HAP-1 (cell line): ENCODE data around the gene SNX32.
A peak's percentile ranks its signal among the peaks of the same experiment; 100 is the strongest.

Experiments used
- DNase-seq, 2 experiments: peaks; one replicate each; pipeline ENCODE4 v3.0.0-alpha.2; 2016 to 2020; ENCODE audit warnings: low spot score in 2 of 2
- H3K27me3 ChIP-seq: fragments of 250-450 bp; sonication (Bioruptor Pico); 2 replicates; pipeline ENCODE4 v1.5.1; 2020; ENCODE audit warnings: low read depth, mild to moderate bottlenecking, moderate library complexity
- H3K36me3 ChIP-seq: fragments of 250-450 bp; sonication (Bioruptor Pico); replicated peaks from 2 replicates; pipeline ENCODE4 v1.5.1; 2020; ENCODE audit warnings: mild to moderate bottlenecking
- H3K4me1 ChIP-seq: fragments of 250-450 bp; sonication (Bioruptor Pico); 2 replicates; pipeline ENCODE4 v1.5.1; 2020; ENCODE audit warnings: mild to moderate bottlenecking
- H3K4me3 ChIP-seq: fragments of 250-450 bp; sonication (Bioruptor Pico); 2 replicates; pipeline ENCODE4 v1.5.1; 2020; ENCODE audit warnings: mild to moderate bottlenecking, moderate library complexity
- H3K9me3 ChIP-seq: fragments of 250-450 bp; sonication (Bioruptor Pico); 2 replicates; pipeline ENCODE4 v1.5.1; 2020; ENCODE audit warnings: mild to moderate bottlenecking, moderate library complexity
- in situ Hi-C: fragments of 300-500 bp; cut with MboI; formaldehyde crosslinking; loops from 3 replicates; pipeline ENCODE4 v1.14.3; 2020; ENCODE audit warnings: low sequenced_read_pairs, inconsistent platforms, mixed read lengths

The SNX32 gene

DNA sequence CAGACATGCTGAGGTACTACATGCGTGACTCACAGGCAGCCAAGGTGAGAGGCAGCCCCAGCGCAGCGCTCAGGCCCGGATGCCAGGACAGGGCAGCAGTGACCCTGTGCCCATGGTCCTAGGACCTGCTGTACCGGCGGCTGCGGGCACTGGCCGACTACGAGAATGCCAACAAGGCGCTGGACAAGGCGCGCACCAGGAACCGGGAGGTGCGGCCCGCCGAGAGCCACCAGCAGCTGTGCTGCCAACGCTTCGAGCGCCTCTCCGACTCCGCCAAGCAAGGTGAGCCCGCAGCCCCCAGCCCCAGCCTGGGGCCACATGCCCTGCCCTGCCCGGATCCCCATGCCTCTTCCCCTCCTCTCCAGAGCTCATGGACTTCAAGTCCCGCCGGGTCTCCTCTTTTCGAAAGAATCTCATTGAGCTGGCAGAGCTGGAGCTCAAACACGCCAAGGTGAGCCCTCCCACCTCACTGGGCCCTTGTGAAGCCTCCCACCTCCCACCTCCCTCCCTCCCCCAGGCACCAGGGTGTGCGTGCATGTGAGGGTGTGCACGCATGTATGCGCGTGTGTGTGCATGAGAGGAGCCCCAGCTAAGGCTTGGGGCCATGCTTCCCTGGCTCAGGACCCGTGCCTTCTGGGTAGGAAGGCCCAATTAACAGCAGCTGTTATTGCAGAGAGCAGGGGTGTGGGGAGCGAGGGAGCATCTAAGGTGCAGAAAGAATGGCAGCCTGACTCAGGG, 18.9 kb downstream of the SNX32 start:
- Histone ChIP-seq H3K27me3 (no peaks in the 10 kb centered on the region), H3K36me3 (peaks cover 60% of the 10 kb centered on the region), H3K4me3 (no peak overlapping the region), H3K4me1 (peaks cover 4% of the 10 kb centered on the region; the same call in 1 of the 2 replicates), H3K9me3 (peaks cover 8% of the 10 kb centered on the region)
- DNase-seq, result no peak
- in situ Hi-C loops, result no loop called here

DNA sequence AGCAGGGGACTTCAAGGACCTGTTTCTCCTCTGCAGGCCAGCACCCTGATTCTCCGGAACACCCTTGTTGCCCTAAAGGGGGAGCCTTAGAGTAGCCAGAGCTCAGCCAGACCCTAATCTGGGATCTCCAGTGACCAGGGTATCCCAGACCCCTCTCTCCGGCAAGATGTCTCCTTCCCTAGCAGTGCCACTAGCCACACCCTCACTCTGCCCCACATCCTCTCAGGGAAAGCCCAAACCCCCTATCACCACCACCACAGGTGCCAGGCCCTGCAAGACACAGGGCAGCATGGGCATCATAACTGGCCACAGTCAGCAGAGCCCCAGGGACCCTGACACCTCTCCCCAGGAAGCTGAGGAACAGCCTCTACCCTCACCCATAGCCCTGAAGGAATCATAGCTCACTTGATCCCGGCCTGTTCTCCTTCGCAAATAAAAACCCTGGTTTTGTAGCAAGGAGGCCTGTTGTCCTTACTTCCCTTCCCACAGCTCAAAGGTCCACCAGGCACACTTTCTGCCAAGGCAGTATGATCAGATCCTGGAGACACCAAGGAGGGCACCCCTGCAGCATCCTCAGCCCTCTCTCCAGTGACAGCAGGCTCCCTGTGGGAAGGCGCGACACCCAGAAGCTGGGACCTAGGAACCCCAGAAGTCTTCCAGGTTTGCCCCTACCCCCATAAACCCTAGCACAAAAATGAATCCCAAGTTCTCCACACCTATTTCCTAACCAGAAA, 19.6 kb downstream of the SNX32 start:
- peaks cover 8% of the 10 kb centered on the region for H3K9me3 ChIP-seq
- H3K4me3 ChIP-seq, result no peak overlapping the region
- H3K27me3 ChIP-seq, result no peaks in the 10 kb centered on the region
- no peak for DNase-seq
- in situ Hi-C loops, result no loop called here
- H3K4me1 ChIP-seq, result peaks cover 4% of the 10 kb centered on the region; the same call in 1 of the 2 replicates
- H3K36me3 ChIP-seq, result peaks cover 60% of the 10 kb centered on the region

DNA sequence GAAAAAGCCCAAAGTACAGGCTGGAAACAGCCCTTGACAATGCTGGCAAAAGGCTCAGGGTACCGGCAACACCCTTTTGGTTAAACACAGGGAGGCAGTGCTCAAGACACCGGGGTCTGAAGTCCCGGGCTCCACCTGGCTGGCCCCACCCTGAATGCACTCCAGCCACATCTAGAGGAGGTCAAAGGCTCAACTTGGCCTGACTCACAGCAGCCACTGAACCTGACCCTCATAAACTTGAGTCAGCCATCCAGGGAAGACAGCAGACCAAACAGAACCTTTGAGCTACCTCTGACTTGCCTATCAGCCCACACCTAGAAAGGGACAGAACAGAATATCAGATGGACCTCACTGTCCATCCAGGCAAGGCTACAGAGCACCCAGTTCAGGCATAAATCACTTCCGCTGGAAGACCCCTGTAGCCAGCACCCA, 20.4 kb downstream of the SNX32 start:
- Histone ChIP-seq H3K36me3 (peaks cover 60% of the 10 kb centered on the region), H3K4me3 (no peak overlapping the region), H3K9me3 (peaks cover 8% of the 10 kb centered on the region), H3K27me3 (no peaks in the 10 kb centered on the region), H3K4me1 (peaks cover 4% of the 10 kb centered on the region; the same call in 1 of the 2 replicates)
- no peak for DNase-seq
- in situ Hi-C loops, result no loop called here

DNA sequence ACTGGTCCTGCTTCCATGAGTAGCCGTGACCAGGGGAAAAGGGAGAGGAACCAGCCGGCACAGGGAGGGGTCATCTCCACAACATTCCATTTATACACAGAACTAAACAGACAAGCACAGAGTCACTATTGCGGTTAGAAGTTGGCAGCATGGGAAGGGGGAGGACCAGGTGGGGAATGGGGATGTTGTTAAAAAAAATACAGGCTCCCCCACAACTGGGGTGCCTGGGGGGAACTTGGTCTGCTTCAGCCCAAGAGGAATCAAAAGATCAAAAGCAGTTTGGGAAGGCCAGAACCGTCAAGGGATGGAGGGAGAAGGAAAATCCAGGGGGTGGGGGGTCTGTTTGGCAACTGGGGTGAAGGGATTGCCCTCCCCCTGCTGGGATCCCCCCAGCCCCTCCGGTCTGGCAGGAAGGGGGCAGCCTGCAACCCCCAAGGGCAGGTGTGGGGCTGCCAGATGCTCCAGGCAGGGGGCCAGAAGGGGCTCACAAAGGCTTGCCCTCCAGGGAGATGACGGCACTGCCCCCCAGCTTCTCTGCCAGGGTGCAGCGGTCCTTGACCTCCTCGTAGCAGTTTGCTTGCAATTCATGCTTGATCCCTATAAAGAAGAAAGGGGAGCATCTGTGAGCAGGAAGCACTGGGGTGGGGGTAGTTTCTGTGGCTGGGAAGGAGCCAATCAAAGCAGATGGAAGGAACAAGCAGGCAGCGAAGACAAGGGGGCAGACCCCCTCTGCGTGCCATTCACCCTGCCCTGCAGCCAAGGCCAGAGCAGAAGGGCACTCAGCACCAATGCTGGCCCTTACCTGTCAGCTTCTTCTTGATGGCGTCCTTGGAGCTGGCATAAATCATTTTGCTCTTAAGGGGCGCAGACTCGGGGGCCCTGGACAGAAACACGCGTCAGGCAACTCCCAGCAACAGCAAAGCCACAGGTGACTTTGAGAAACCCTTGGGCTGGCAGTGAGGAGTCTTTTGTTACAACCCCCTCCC, 21.4 kb downstream of the SNX32 start:
- Histone ChIP-seq H3K4me1 (peaks cover 9% of the 10 kb centered on the region; the same call in 1 of the 2 replicates), H3K27me3 (no peaks in the 10 kb centered on the region), H3K4me3 (no peak overlapping the region), H3K9me3 (peaks cover 8% of the 10 kb centered on the region), H3K36me3 (peaks cover 60% of the 10 kb centered on the region)
- in situ Hi-C loops, result no loop called here
- no peak for DNase-seq

DNA sequence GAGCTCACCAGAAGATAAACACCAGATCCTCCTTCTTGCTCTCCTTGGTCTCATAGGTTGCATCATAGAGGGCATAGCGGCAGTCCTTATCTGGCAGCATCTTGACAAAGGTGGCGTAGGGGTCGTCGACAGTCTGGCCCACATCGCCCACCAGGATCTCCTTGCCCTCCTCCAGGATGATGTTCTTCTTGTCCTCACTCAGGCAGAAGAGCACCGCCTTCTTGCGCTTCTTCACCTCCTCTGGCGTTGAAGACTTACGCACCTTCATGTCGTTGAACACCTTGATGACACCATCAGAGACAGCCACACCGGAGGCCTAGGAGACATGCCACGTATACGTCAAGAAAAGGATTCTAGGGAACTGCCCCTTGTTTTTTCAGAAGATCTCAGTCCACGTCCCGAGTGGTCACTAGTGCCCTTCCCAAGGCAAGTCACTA, 22.2 kb downstream of the SNX32 start:
- in situ Hi-C loops, result no loop called here
- Histone ChIP-seq H3K4me3 (peak overlapping the region; percentile 96), H3K27me3 (no peaks in the 10 kb centered on the region), H3K36me3 (peaks cover 63% of the 10 kb centered on the region), H3K9me3 (peaks cover 8% of the 10 kb centered on the region), H3K4me1 (peaks cover 9% of the 10 kb centered on the region; the same call in 1 of the 2 replicates)
- no peak for DNase-seq

DNA sequence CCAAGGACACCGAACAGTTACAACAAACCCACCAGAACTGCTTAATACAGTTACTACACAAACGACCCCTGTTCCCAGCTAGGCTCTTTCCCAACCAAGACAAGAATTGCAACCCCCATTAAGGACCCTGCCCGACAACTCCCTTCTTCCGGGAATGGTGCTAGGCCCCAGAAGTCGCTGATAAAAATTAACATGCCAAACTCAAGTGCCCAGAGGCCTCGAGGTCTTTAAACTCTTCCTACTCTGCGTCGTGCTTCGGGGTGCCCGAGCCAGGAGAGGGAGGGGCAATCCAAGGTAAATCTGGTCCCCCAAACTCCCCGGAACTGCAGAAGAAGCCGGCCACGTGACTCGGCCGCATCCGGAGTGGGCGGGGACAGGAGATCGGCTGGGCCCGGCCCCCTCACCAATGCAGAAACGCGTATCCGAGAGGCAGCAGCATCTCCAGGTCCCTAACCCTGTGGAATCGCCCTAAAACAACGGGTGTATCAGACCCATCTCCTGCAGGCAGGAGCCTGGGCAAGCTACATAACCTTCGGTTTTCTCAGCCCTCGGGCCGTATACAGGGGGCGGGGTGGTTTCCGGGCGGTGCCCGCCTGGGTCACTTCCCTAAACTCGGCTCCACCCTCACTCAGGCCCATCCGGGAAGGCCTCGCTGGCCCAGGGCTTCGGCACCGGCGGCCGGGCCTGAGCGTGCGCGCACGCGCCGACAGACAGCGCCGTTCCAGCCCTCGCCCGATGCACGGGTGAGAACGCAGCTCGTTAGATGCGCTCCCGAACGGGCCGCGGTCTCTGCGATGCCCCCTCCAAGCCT, 23.1 kb downstream of the SNX32 start:
- Histone ChIP-seq H3K36me3 (peaks cover 61% of the 10 kb centered on the region), H3K4me3 (peak overlapping the region; percentile 96), H3K27me3 (no peaks in the 10 kb centered on the region), H3K4me1 (peaks cover 9% of the 10 kb centered on the region; the same call in 1 of the 2 replicates), H3K9me3 (no peaks in the 10 kb centered on the region)
- in situ Hi-C loops, result no loop called here
- DNase-seq, result peak; percentile 47 to 84

DNA sequence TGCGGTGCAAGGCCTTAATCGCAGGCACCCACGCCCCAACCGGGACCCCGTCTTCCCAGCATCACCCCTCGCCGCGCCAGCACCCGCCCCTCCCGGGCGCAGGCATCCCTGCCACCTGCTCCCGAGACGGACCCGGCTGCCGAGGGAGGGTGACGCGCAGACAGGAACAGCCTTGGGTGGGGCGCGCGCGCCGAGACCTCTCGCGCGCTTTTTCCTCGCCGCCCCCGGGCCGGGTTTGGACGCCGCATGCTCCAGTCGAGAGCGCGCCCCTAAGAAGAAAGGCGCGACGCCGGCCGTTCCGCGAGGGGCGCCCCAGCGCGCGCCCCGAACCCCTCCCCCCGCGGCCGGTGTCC, 23.7 kb downstream of the SNX32 start:
- Histone ChIP-seq H3K9me3 (no peaks in the 10 kb centered on the region), H3K27me3 (no peaks in the 10 kb centered on the region), H3K36me3 (peaks cover 62% of the 10 kb centered on the region), H3K4me3 (peak overlapping the region; percentile 96), H3K4me1 (peaks cover 9% of the 10 kb centered on the region; the same call in 1 of the 2 replicates)
- peak in 1 of 2 experiments; percentile 64 for DNase-seq
- in situ Hi-C loops, result no loop called here

DNA sequence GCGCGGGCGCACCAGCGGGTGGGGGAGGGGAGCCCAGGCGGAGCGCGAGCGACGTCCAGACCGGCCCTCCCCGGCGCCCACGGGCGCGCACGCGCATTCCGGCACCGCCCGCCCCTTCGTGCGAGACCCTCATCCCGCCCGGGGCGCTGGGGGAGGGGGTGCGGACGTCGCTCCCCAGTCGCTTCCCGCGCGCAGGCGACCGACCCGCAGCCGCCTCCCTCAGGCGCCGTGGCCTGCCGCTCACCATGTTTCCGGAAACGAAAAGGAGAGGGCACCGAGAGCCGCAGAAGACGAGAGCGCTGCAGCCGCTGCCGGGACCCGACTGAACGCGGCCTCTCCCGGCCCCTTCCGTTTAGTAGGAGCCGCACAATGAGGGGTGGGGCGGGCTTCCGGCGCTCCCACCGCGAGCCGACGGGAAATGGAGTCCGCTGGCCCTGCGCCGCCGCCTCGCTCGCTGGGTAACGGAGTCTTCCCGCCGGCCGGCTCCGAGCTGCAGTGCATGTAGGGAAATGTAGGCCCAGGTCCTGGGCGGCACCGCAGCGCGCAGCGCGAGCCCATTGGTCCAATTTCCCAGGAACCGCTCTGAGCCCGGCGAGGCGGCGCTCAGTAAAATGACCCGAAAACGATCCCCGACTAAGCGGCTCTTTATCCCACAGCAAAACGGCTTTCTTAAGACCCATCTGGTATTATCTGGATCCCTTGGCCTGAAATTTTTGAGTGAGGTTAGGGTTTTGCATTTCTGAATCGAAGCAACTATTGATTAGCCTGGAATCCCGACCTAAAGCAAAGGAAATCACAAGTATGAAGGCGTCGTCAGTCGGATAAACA, 24.3 kb downstream of the SNX32 start, which contains the start of gene CFL1:
TSS of gene CFL1 (minus strand) at position 328 of the 828 bp plus-strand sequence. CDS start at position 247, 81 bp downstream.
- Histone ChIP-seq H3K4me3 (peak within 1 kb of the TSS; percentile 96), H3K36me3 (peaks cover 64% of the 10 kb centered on the region), H3K9me3 (no peaks in the 10 kb centered on the region), H3K27me3 (no peaks in the 10 kb centered on the region), H3K4me1 (peaks cover 9% of the 10 kb centered on the region; the same call in 1 of the 2 replicates)
- in situ Hi-C loops, result no loop called here
- DNase-seq, result peak; percentile 94 to 98

DNA sequence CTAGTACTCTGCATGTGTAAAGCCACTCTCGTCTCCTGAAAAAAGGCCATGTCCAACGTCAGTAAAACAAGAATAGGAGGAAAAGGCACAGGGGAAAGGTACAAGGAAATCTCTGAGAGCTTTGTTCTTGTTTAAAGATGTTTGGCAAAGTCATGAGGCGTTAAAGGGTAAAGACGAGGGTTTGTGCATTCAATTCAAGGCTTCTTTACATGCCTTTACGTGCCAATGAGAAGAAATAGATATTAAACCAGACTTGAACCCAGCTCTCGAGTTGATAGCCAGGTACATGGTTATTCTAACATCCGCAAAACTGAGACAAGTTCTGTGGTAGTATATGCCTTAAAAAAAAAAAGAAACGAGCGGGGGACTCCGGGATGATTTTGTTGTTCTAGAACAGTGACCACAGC, 24.9 kb downstream of the SNX32 start:
- Histone ChIP-seq H3K27me3 (no peaks in the 10 kb centered on the region), H3K9me3 (no peaks in the 10 kb centered on the region), H3K4me3 (peak overlapping the region; percentile 96), H3K4me1 (peaks cover 9% of the 10 kb centered on the region; the same call in 1 of the 2 replicates), H3K36me3 (peaks cover 62% of the 10 kb centered on the region)
- no peak for DNase-seq
- in situ Hi-C loops, result no loop called here

DNA sequence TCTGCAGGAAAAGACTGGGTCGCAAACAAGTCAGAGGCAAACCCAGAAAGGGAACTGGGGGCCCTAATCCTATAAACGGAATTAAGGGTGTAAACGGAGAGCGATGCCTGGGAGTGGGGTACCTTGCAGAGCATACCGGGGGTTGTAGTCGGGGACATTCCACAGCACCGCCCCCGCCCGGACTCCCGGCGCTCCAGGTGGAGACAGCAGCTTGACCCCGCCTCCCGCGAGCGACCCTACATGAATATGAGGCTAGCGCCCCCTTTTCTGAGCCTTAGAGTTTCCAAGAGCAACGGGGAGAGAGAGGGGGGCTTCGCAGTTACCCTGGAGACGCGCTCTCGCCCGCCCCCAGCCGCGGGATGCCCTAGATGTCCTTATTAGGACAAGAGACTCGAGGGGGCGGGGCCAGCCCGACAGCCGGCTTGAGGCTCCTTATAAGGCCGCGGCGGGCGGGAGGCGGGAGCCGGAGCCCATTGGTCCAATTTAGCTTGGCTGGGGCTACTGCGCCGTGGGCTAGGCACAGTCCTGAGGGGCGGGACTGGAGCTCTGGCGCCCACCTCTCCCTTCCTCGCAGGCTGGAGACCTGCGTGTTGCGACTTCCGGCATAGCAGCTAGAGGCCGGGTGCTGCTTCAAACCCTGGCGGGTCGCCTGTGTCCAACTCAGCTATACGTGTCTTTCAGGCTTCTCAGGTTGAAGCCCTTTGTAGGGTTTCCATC, 25.5 kb downstream of the SNX32 start:
- Histone ChIP-seq H3K27me3 (no peaks in the 10 kb centered on the region), H3K9me3 (no peaks in the 10 kb centered on the region), H3K36me3 (peaks cover 62% of the 10 kb centered on the region), H3K4me1 (peaks cover 9% of the 10 kb centered on the region; the same call in 1 of the 2 replicates), H3K4me3 (peak overlapping the region; percentile 96)
- in situ Hi-C loops, result no loop called here
- DNase-seq, result peak; percentile 97 to 99

DNA sequence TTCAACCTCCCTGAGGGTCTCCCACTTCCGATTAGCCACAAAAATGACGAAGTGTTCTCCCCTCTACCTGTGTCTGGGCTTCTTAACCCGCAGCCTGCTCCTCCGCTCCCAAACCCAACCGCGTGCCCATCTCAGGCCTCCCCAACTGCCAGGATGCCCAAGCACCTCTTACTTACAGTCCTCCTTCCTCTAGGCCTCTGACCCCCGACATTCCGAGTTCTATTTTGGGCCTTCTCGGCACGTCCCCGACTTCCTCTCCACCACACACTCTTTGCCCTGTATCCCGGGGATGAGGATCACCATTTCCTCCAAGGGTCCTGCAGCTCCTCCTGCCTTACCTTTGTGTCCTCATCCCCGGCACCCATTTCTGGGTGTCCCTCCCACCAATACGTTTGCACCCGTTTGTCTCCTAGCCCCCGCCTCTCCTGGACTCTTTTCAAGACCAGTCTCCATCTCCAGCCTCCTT, 26.1 kb downstream of the SNX32 start:
- Histone ChIP-seq H3K4me3 (peak overlapping the region; percentile 96), H3K4me1 (peaks cover 9% of the 10 kb centered on the region; the same call in 1 of the 2 replicates), H3K36me3 (peaks cover 62% of the 10 kb centered on the region), H3K9me3 (no peaks in the 10 kb centered on the region), H3K27me3 (no peaks in the 10 kb centered on the region)
- in situ Hi-C loops, result no loop called here
- no peak for DNase-seq
